GM20000 (cell line): ENCODE data around the gene MAPK13.

Experiments used
- DNase-seq: peaks from one replicate; pipeline ENCODE4 v3.0.0; 2012; ENCODE audit warnings: low spot score
- CTCF ChIP-seq: IDR thresholded peaks from 2 replicates; pipeline ENCODE4 v1.5.1; 2012; ENCODE audit warnings: mild to moderate bottlenecking, control low read depth; ENCODE audit errors: extremely low read depth, missing control alignments

Gene MAPK13

GRCh38 chr6:36095497-36096391 lies 34.6 kb upstream of the MAPK13 start:
- no peak for TF ChIP-seq CTCF
- DNase-seq = no peak

GRCh38 chr6:36098253-36098919 lies 31.9 kb upstream of the MAPK13 start:
- DNase-seq = no peak
- no peak for TF ChIP-seq CTCF

- TF ChIP-seq CTCF = no peak
- no peak for DNase-seq
Observed at GRCh38 chr6:36098920-36099647, 31.2 kb upstream of the MAPK13 start.

GRCh38 chr6:36099869-36100483 lies 30.3 kb upstream of the MAPK13 start:
- no peak for TF ChIP-seq CTCF
- DNase-seq = no peak

GRCh38 chr6:36101691-36102090 lies 28.6 kb upstream of the MAPK13 start:
- no peak for DNase-seq
- no peak for TF ChIP-seq CTCF

GRCh38 chr6:36102853-36103252 lies 27.5 kb upstream of the MAPK13 start:
- DNase-seq = no peak
- TF ChIP-seq CTCF = no peak
